ENCODE data around the gene ACVR1B.
"Not testable (repeated sequence)": the region's sequence is repeated elsewhere in the genome, so short reads cannot be mapped to it uniquely, and the experiment has no call there.

ACVR1B gene

GRCh38 chr12:51969643-51970042, 18.1 kb downstream of the ACVR1B start:
- in situ Hi-C loops (cut with MboI; ENCODE audit: low sequenced_read_pairs): no loop called here

- in situ Hi-C loops (cut with MboI; ENCODE audit: low sequenced_read_pairs): no loop called here
Observed at GRCh38 chr12:51970904-51971646, 19.6 kb downstream of the ACVR1B start.

- in situ Hi-C loops (cut with MboI; ENCODE audit: low sequenced_read_pairs): no loop called here
Observed at GRCh38 chr12:51971679-51972421, 20.4 kb downstream of the ACVR1B start.

GRCh38 chr12:51972422-51972812, 20.9 kb downstream of the ACVR1B start:
- in situ Hi-C loops (cut with MboI; ENCODE audit: low sequenced_read_pairs): no loop called here

- in situ Hi-C loops (cut with MboI; ENCODE audit: low sequenced_read_pairs): no loop called here
Observed at GRCh38 chr12:51972849-51973273, 21.4 kb downstream of the ACVR1B start.

- in situ Hi-C loops (cut with MboI; ENCODE audit: low sequenced_read_pairs): no loop called here
Observed at GRCh38 chr12:51973560-51973959, 22.1 kb downstream of the ACVR1B start.

GRCh38 chr12:51974646-51975045, 23.1 kb downstream of the ACVR1B start:
- in situ Hi-C loops (cut with MboI; ENCODE audit: low sequenced_read_pairs): no loop called here

- in situ Hi-C loops (cut with MboI; ENCODE audit: low sequenced_read_pairs): no loop called here
Observed at GRCh38 chr12:51975196-51975595, 23.7 kb downstream of the ACVR1B start.

GRCh38 chr12:51976376-51977160, 25.1 kb downstream of the ACVR1B start:
- in situ Hi-C loops (cut with MboI; ENCODE audit: low sequenced_read_pairs): no loop called here

- in situ Hi-C loops (cut with MboI; ENCODE audit: low sequenced_read_pairs): no loop called here
Observed at GRCh38 chr12:51977320-51977753, 25.8 kb downstream of the ACVR1B start.

- in situ Hi-C loops (cut with MboI; ENCODE audit: low sequenced_read_pairs): not testable (repeated sequence)
Observed at GRCh38 chr12:51979306-51979705, 27.8 kb downstream of the ACVR1B start.

- in situ Hi-C loops (cut with MboI; ENCODE audit: low sequenced_read_pairs): no loop called here
Observed at GRCh38 chr12:51980051-51980808, 28.7 kb downstream of the ACVR1B start.

- in situ Hi-C loops (cut with MboI; ENCODE audit: low sequenced_read_pairs): no loop called here
Observed at GRCh38 chr12:51980809-51981127, 29.3 kb downstream of the ACVR1B start.

- in situ Hi-C loops (cut with MboI; ENCODE audit: low sequenced_read_pairs): no loop called here
Observed at GRCh38 chr12:51984657-51985056, 33.2 kb downstream of the ACVR1B start.

- in situ Hi-C loops (cut with MboI; ENCODE audit: low sequenced_read_pairs): no loop called here
Observed at GRCh38 chr12:51985154-51985835, 33.8 kb downstream of the ACVR1B start.

GRCh38 chr12:51986834-51987233, 35.3 kb downstream of the ACVR1B start:
- in situ Hi-C loops (cut with MboI; ENCODE audit: low sequenced_read_pairs): no loop called here

GRCh38 chr12:51992246-51992645, 40.7 kb downstream of the ACVR1B start:
- in situ Hi-C loops (cut with MboI; ENCODE audit: low sequenced_read_pairs): no loop called here

- in situ Hi-C loops (cut with MboI; ENCODE audit: low sequenced_read_pairs): no loop called here
Observed at GRCh38 chr12:51994539-51994820, 43.0 kb downstream of the ACVR1B start.

GRCh38 chr12:51994959-51995358, 43.5 kb downstream of the ACVR1B start:
- in situ Hi-C loops (cut with MboI; ENCODE audit: low sequenced_read_pairs): no loop called here

- in situ Hi-C loops (cut with MboI; ENCODE audit: low sequenced_read_pairs): no loop called here
Observed at GRCh38 chr12:51997136-51997535, 45.6 kb downstream of the ACVR1B start.

Measured in hTERT RPE-1 (cell line).